HEK293T (cell line): ENCODE data around the gene CFD.

ENCODE experiments used
- BHLHE40 ChIP-seq: fragments of 450-650 bp; IDR thresholded peaks from 2 replicates; pipeline ENCODE4 v1.6.1; 2016; ENCODE audit warnings: mild to moderate bottlenecking, moderate library complexity, borderline replicate concordance
- FOXK2 ChIP-seq: fragments of 450-650 bp; IDR thresholded peaks from 2 replicates; pipeline ENCODE4 v1.6.1; 2016; ENCODE audit warnings: mild to moderate bottlenecking
- L3MBTL2 ChIP-seq: fragments of 450-650 bp; conservative IDR thresholded peaks from 2 replicates; pipeline ENCODE4 v1.6.1; 2016; ENCODE audit warnings: mild to moderate bottlenecking
- LEF1 ChIP-seq: fragments of 450-650 bp; IDR thresholded peaks from 2 replicates; pipeline ENCODE4 v1.6.1; 2017; ENCODE audit warnings: mild to moderate bottlenecking, borderline replicate concordance
- NFRKB ChIP-seq: fragments of 450-650 bp; IDR thresholded peaks from 2 replicates; pipeline ENCODE4 v1.6.1; 2016; ENCODE audit warnings: mild to moderate bottlenecking, moderate library complexity
- SP1 ChIP-seq: fragments of 450-650 bp; IDR thresholded peaks from 2 replicates; pipeline ENCODE4 v1.6.1; 2017
- ZNF384 ChIP-seq: fragments of 450-650 bp; IDR thresholded peaks from 2 replicates; pipeline ENCODE4 v1.6.1; 2016
- TF ChIP-seq, protein P1 (sequence below): fragments of 450-650 bp; IDR thresholded peaks from 2 replicates; pipeline ENCODE4 v1.6.1; 2016

DNA sequence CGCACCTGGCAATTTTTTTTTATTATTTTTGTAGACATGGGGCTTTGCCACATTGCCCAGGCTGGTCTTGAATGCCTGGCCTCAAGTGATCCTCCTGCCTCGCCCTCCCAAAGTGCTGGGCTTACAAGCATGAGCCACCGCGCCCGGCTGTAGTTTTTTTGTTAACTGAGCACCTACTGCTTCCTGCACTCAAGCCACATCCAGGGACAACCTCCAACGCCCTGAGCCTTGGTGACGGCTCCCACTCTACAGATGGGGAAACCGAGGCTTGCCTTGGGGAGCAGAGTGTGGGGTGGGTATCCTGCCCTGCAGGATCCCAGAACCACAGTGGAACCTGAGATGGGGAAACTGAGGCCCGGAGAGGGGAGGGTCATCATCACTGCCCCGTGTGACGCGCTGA, 4.3 kb upstream of the CFD start:
- TF ChIP-seq FOXK2, result no peak
- no peak for TF ChIP-seq ZNF384
- no peak for TF ChIP-seq BHLHE40
- TF ChIP-seq, protein P1, sequence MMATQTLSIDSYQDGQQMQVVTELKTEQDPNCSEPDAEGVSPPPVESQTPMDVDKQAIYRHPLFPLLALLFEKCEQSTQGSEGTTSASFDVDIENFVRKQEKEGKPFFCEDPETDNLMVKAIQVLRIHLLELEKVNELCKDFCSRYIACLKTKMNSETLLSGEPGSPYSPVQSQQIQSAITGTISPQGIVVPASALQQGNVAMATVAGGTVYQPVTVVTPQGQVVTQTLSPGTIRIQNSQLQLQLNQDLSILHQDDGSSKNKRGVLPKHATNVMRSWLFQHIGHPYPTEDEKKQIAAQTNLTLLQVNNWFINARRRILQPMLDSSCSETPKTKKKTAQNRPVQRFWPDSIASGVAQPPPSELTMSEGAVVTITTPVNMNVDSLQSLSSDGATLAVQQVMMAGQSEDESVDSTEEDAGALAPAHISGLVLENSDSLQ, result no peak
- no peak for TF ChIP-seq L3MBTL2
- TF ChIP-seq SP1, result no peak
- no peak for TF ChIP-seq LEF1
- TF ChIP-seq NFRKB, result no peak
